Tibial nerve (tissue), 4 donors: ENCODE measurements around the gene FAM124A.

Experiments used
- CTCF ChIP-seq, 5 experiments: fragments of 200-600 bp in 3 of 5; fragments of 450-650 bp in 2 of 5; sonication (generic) in 3 of 5; IDR thresholded peaks; one replicate each; pipeline ENCODE4 v1.5.1; 2016 to 2019; ENCODE audit warnings: antibody characterized with exemption in 5 of 5, mild to moderate bottlenecking in 3 of 5, moderate library complexity in 2 of 5
- EP300 ChIP-seq, 2 donors: sonication (generic); formaldehyde crosslinking; IDR thresholded peaks; one replicate each; pipeline ENCODE4 v1.6.1; 2017; ENCODE audit warnings: antibody characterized with exemption in 2 of 2, mild to moderate bottlenecking in 1 of 2
- POLR2A ChIP-seq, 2 donors: fragments of 450-650 bp; IDR thresholded peaks; one replicate each; pipeline ENCODE4 v1.6.1; 2017; ENCODE audit warnings: antibody characterized with exemption in 2 of 2, mild to moderate bottlenecking in 2 of 2, moderate library complexity in 2 of 2

GRCh38 chr13:51240178-51240577 is 18.0 kb downstream of the FAM124A start:
- TF ChIP-seq POLR2A (IDR thresholded peaks at IDR 0.05) (no peak), CTCF (IDR thresholded peaks at IDR 0.05) (no peak), EP300 (IDR thresholded peaks at IDR 0.05) (peak in 1 of 2 donors; percentile 68)
